Endothelial cell of umbilical vein (primary cell): Measurements from ENCODE around the gene SERPINA3. TPM values are rescaled to one million over a fixed set of nuclear protein-coding genes. Genes with fewer than 3 reads are reported as not detected.
"Not testable (repeated sequence)": the region's sequence is repeated elsewhere in the genome, so short reads cannot be mapped to it uniquely, and the experiment has no call there.

Experiments used
- BruUV-seq: library from RNA; stranded (reverse); fragments of 400-500 nt; replicated peaks from 2 replicates; lab custom pipeline; 2021; lab: Mats Ljungman, UMichigan
- CTCF ChIA-PET: fragments of 300-600, 350-600 bp; sonication (Branson Sonifier 250); formaldehyde crosslinking; loops from one replicate; lab custom pipeline; 2021; ENCODE audit warnings: antibody characterized with exemption, inconsistent platforms; lab: Charles Lee
- POLR2A ChIA-PET: fragments of 300-600, 350-600 bp; sonication (Branson Sonifier 250); formaldehyde crosslinking; loops from one replicate; lab custom pipeline; 2021; ENCODE audit warnings: antibody characterized with exemption, inconsistent platforms; lab: Charles Lee
- DNase-seq: peaks from one replicate; pipeline ENCODE4 v3.0.0-alpha.2; 2011; ENCODE audit warnings: low read depth, low spot score
- FAIRE-seq: peaks from 2 replicates; lab custom pipeline; 2011; peaks lifted over from hg19 to GRCh38; lab: Jason Lieb, UNC
- H2AFZ ChIP-seq: 2 replicates; pipeline ENCODE4 v1.6.0; 2012; ENCODE audit warnings: low read depth, low read length, control low read depth, inconsistent platforms
- H3K27ac ChIP-seq: 2 replicates; pipeline ENCODE4 v1.5.1; 2011; ENCODE audit warnings: low read depth, mild to moderate bottlenecking, control low read depth, low read length, moderate library complexity; ENCODE audit not compliant: insufficient read depth
- H3K27me3 ChIP-seq, 2 experiments: 2 replicates each; pipeline versions ENCODE4 v1.6.0 to v1.6.1; 2011; ENCODE audit warnings: low read length in 2 of 2, mixed read lengths in 1 of 2; ENCODE audit not compliant: control insufficient read depth in 2 of 2, insufficient read depth in 2 of 2
- H3K36me3 ChIP-seq, 2 experiments: 2 replicates in 1 of 2; 3 replicates in 1 of 2; pipeline ENCODE4 v1.5.1; 2011; ENCODE audit warnings: low read length in 2 of 2, mild to moderate bottlenecking in 1 of 2, moderate library complexity in 1 of 2; ENCODE audit not compliant: control insufficient read depth in 2 of 2, insufficient read depth in 2 of 2; ENCODE audit errors: extremely low read depth in 1 of 2
- H3K4me1 ChIP-seq: 3 replicates; pipeline ENCODE4 v1.5.1; 2011; ENCODE audit warnings: mild to moderate bottlenecking, low read length; ENCODE audit not compliant: control insufficient read depth, insufficient read depth; ENCODE audit errors: extremely low read depth
- H3K4me2 ChIP-seq: 2 replicates; pipeline ENCODE4 v1.6.1; 2011; ENCODE audit warnings: low read length, control low read depth, mixed read lengths; ENCODE audit not compliant: insufficient read depth
- H3K4me3 ChIP-seq, 3 experiments: fragments of 200-600 bp in 1 of 3; sonication (generic), shearing (Covaris generic) in 1 of 3; replicated peaks in 1 of 3; 2 replicates each; pipeline ENCODE4 v1.5.1; 2011 to 2016; ENCODE audit warnings: control low read depth in 3 of 3, low read length in 3 of 3, mild to moderate bottlenecking in 2 of 3, inconsistent platforms in 1 of 3, low read depth in 1 of 3, moderate library complexity in 1 of 3; ENCODE audit not compliant: insufficient read depth in 1 of 3
- H3K79me2 ChIP-seq: 2 replicates; pipeline ENCODE4 v1.6.0; 2012; ENCODE audit warnings: low read length, inconsistent platforms; ENCODE audit not compliant: control insufficient read depth, insufficient read depth
- H3K9ac ChIP-seq: replicated peaks from 2 replicates; pipeline ENCODE3; 2011; ENCODE audit warnings: low read length, control low read depth; ENCODE audit not compliant: insufficient read depth; ENCODE audit errors: extremely low read depth
- H3K9me1 ChIP-seq: replicated peaks from 3 replicates; pipeline ENCODE4 v1.6.0; 2011; ENCODE audit warnings: mild to moderate bottlenecking, low read length; ENCODE audit not compliant: control insufficient read depth, insufficient read depth; ENCODE audit errors: extremely low read depth
- H3K9me3 ChIP-seq: replicated peaks from 2 replicates; pipeline ENCODE4 v1.5.1; 2012; ENCODE audit warnings: low read length, inconsistent platforms; ENCODE audit not compliant: control insufficient read depth, insufficient read depth
- H4K20me1 ChIP-seq: replicated peaks from 2 replicates; pipeline ENCODE3; 2011; ENCODE audit warnings: mild to moderate bottlenecking, low read length; ENCODE audit not compliant: control insufficient read depth, insufficient read depth; ENCODE audit errors: extremely low read depth
- EZH2 ChIP-seq: IDR thresholded peaks from 2 replicates; pipeline ENCODE4 v1.6.1; 2012; ENCODE audit warnings: borderline replicate concordance, low read depth, mild to moderate bottlenecking, moderate library complexity, low read length, inconsistent platforms; ENCODE audit not compliant: severe bottlenecking
- FOS ChIP-seq: IDR thresholded peaks from 2 replicates; pipeline ENCODE4 v1.6.1; 2011; ENCODE audit warnings: mild to moderate bottlenecking, low read length, moderate library complexity, borderline replicate concordance; ENCODE audit not compliant: insufficient read depth
- GATA2 ChIP-seq: IDR thresholded peaks from 2 replicates; pipeline ENCODE4 v1.7.0; 2011; ENCODE audit warnings: low read depth, mild to moderate bottlenecking, moderate library complexity, mixed read lengths, low read length; ENCODE audit not compliant: insufficient read length, insufficient read depth
- JUN ChIP-seq: IDR thresholded peaks from 2 replicates; pipeline ENCODE4 v1.6.1; 2011; ENCODE audit warnings: borderline replicate concordance, low read depth; ENCODE audit not compliant: insufficient read length, insufficient read depth
- MYC ChIP-seq: IDR thresholded peaks from one replicate; pipeline ENCODE4 v1.6.1; 2011; ENCODE audit warnings: mild to moderate bottlenecking, low read depth, low read length
- POLR2A ChIP-seq: IDR thresholded peaks from 2 replicates; pipeline ENCODE4 v1.6.1; 2012; ENCODE audit warnings: low read depth, mild to moderate bottlenecking, control low read depth, low read length
- POLR2AphosphoS5 ChIP-seq: IDR thresholded peaks from 2 replicates; pipeline ENCODE4 v1.6.1; 2012; ENCODE audit warnings: low read depth, mild to moderate bottlenecking, control low read depth, low read length, moderate library complexity; ENCODE audit not compliant: insufficient read depth
- dilution Hi-C: fragments of 300-500 bp; cut with MboI; formaldehyde crosslinking; loops from one replicate; pipeline ENCODE4 v1.15.0; 2019; ENCODE audit warnings: low sequenced_read_pairs; ENCODE audit not compliant: extremely low pct_ligation_motif_present
- intact Hi-C: fragments of 100-400 bp; cut with micrococcal nuclease; formaldehyde crosslinking; loops from one replicate; pipeline ENCODE4 v1.10.0; 2022
- polyA plus RNA-seq, 4 experiments: library from polyadenylated mRNA; depleted of rRNA in 3 of 4; stranded (reverse) in 3 of 4; unstranded in 1 of 4; fragments of >200 nt; gene quantifications; 2 replicates each; pipeline versions ENCODE4 v1.2.1 to v1.2.3, GENCODE V29; 2011 to 2012; ENCODE audit warnings: missing spikeins in 1 of 4
- total RNA-seq: library from RNA; stranded (reverse); gene quantifications from 2 replicates; pipeline ENCODE4 v1.2.3, GENCODE V29; 2021
- TF ChIP-seq, protein P1 (sequence below): IDR thresholded peaks from 2 replicates; pipeline ENCODE4 v1.6.1; 2011; ENCODE audit not compliant: insufficient read depth, insufficient read length
- TF ChIP-seq, protein P2 (sequence below), 2 donors: IDR thresholded peaks; 1 replicate in 1 of 2; 2 replicates in 1 of 2; pipeline ENCODE4 v1.5.1; 2011; ENCODE audit warnings: low read length in 2 of 2, mild to moderate bottlenecking in 2 of 2, moderate library complexity in 2 of 2, control low read depth in 1 of 2, inconsistent platforms in 1 of 2, low read depth in 1 of 2; ENCODE audit not compliant: insufficient read depth in 1 of 2; ENCODE audit errors: extremely low read depth in 1 of 2

The SERPINA3 gene
- total and polyA plus RNA-seq, 2 donors (not counting 3 experiments of a cell fraction or from before 2014, with no cell fraction given) = not detected

DNA sequence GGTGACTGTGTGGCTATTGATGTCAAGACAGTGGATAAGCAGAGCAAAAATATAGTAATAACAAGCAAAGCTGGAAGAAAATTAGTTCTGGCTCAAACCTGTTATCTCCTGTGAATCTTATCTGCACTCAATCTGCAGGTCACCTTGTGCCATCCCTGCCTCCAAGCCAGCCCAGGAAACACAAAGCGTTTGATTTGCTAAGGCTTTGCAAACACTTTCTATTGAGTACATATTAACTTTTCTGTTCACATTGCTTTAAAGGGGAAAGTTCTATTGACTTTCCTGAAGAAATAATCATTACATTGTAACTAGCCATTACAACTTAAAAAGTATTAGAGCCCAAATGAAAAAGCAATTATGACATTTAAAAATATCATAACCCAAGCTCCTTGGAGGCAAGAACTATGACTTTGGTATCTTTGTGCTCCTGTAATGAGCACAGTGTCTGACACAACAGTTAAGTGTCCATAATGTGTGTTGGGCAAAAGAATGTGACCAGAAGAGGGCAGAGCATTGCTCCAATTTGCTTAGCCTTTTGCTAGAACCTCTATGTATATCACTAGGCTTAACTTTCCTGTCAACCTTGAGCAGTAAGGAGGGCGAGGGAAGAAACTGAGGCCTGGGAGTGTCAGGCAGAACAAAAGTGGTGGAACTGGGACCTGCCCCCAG lies 24.7 kb downstream of the SERPINA3 start:
- ChIA-PET POLR2A (no interaction called here), CTCF (no interaction called here)
- intact Hi-C loops (loop anchor here (2.0 kb wide), 1 partner anchor 44 kb away; no protein-coding TSS in a partner anchor), dilution Hi-C loops (no loop called here)
- TF ChIP-seq JUN (no peak), MYC (no peak), FOS (no peak), GATA2 (no peak), POLR2AphosphoS5 (no peak), POLR2A (no peak), EZH2 (no peak)
- TF ChIP-seq, protein P1, sequence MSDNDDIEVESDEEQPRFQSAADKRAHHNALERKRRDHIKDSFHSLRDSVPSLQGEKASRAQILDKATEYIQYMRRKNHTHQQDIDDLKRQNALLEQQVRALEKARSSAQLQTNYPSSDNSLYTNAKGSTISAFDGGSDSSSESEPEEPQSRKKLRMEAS = no peak
- TF ChIP-seq, protein P2, sequence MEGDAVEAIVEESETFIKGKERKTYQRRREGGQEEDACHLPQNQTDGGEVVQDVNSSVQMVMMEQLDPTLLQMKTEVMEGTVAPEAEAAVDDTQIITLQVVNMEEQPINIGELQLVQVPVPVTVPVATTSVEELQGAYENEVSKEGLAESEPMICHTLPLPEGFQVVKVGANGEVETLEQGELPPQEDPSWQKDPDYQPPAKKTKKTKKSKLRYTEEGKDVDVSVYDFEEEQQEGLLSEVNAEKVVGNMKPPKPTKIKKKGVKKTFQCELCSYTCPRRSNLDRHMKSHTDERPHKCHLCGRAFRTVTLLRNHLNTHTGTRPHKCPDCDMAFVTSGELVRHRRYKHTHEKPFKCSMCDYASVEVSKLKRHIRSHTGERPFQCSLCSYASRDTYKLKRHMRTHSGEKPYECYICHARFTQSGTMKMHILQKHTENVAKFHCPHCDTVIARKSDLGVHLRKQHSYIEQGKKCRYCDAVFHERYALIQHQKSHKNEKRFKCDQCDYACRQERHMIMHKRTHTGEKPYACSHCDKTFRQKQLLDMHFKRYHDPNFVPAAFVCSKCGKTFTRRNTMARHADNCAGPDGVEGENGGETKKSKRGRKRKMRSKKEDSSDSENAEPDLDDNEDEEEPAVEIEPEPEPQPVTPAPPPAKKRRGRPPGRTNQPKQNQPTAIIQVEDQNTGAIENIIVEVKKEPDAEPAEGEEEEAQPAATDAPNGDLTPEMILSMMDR (IDR thresholded peaks at IDR 0.05; ENCODE audit: extremely low read depth in 1 of 2, insufficient read depth in 1 of 2, low read depth in 1 of 2, low read length in 2 of 2) = no peak
- no peaks in the 10 kb centered on the region for H3K4me1 ChIP-seq
- BruUV-seq = no TSS peak
- H3K36me3 ChIP-seq = no peaks in the 10 kb centered on the region
- H3K4me3 ChIP-seq = no peak overlapping the region
- H3K27ac ChIP-seq = no peak overlapping the region
- H4K20me1 ChIP-seq = no peaks in the 10 kb centered on the region
- no peaks in the 10 kb centered on the region for H3K27me3 ChIP-seq
- no peak overlapping the region for H3K4me2 ChIP-seq
- DNase-seq (no peak), FAIRE-seq (no peak)
- no peaks in the 10 kb centered on the region for H3K9me3 ChIP-seq
- no peak overlapping the region for H3K9ac ChIP-seq
- no peaks in the 10 kb centered on the region for H3K79me2 ChIP-seq
- H3K9me1 ChIP-seq = no peaks in the 10 kb centered on the region
- H2AFZ ChIP-seq = no peak overlapping the region

DNA sequence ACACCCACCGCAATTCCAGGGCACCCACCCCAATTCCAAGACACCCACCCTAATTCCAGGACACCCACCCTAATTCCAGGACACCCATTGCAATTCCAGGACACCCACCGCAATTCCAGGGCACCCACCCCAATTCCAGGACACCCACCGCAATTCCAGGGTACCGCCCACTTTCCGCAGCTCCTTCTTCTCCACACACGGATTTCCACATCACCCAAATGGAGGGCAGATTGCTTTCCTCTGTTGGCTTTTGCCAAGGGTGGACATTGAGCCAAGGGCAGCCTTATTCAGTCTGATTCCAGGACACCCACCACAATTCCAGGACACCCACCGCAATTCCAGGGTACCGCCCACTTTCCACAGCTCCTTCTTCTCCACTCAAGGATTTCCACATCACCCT lies 25.6 kb downstream of the SERPINA3 start:
- H3K4me2 ChIP-seq, CTCF ChIA-PET, H3K4me3 ChIP-seq, DNase-seq, H3K27me3 ChIP-seq, H3K9ac ChIP-seq, dilution Hi-C loops, H3K27ac ChIP-seq, FAIRE-seq, H3K36me3 ChIP-seq, H3K9me1 ChIP-seq, H4K20me1 ChIP-seq, POLR2A ChIA-PET, H3K4me1 ChIP-seq, H3K9me3 ChIP-seq, H3K79me2 ChIP-seq, BruUV-seq, H2AFZ ChIP-seq: not testable (repeated sequence)
- intact Hi-C loops = loop anchor here (2.0 kb wide), 1 partner anchor 43 kb away; no protein-coding TSS in a partner anchor
